ENCODE results near the gene HIBCH.
"Not testable (repeated sequence)": the region's sequence is repeated elsewhere in the genome, so short reads cannot be mapped to it uniquely, and the experiment has no call there.

HIBCH gene, protein sequence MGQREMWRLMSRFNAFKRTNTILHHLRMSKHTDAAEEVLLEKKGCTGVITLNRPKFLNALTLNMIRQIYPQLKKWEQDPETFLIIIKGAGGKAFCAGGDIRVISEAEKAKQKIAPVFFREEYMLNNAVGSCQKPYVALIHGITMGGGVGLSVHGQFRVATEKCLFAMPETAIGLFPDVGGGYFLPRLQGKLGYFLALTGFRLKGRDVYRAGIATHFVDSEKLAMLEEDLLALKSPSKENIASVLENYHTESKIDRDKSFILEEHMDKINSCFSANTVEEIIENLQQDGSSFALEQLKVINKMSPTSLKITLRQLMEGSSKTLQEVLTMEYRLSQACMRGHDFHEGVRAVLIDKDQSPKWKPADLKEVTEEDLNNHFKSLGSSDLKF

DNA sequence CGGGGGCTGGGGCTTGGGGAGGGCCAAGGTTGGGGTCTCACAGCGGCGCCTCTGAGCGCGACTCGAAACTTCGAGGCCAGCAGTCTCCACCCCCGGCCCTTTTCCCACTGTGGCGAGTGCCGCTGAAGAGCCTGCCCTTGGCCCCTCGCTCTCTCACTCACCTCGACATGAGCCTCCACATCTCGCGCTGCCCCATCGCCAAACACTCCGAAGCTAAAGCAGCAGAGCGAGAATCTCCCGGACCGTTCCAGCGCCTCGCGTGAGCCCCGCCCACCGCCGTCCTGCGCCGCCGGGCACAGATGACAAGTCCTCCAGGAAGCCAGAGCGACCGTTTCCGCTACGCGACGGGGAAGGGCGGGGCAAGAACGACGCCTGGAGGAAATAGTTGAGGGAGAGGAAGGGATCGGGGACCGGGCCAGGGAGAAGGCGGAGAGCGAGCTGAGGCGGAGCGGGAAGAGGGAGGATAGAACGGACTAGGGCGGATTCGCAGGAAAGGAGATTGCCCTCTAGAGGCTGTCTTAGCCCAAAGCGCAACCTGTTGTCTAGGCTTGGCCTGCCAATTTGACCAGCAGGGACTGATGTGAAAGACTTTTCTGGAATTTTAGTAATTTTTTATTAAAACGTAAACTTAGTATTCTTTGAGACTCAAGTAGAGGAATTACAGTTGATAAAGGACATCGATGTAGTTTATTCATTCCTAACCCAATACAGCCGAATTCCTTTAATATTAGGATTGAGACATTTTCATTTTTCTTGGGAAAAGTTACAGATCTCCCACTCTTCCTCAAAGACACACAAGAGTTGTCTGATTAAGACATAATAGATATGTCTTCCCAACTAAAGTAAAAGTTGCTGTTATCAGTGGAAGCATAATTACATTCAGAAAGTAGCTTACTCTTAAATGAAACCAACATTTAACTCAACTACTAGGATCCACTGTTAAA is at the start of gene HIBCH:
Gene HIBCH, minus strand, starts transcription at position 272 of the 944 bp plus-strand sequence. Its CDS starts 76 bp downstream, at position 196.
- intact Hi-C loops (cut with DNase I) = loop anchor here (10.0 kb wide), 2 partner anchors 185 to 235 kb away; no protein-coding TSS in a partner anchor
- peak; percentile 95 to 100 (median 99) for DNase-seq

DNA sequence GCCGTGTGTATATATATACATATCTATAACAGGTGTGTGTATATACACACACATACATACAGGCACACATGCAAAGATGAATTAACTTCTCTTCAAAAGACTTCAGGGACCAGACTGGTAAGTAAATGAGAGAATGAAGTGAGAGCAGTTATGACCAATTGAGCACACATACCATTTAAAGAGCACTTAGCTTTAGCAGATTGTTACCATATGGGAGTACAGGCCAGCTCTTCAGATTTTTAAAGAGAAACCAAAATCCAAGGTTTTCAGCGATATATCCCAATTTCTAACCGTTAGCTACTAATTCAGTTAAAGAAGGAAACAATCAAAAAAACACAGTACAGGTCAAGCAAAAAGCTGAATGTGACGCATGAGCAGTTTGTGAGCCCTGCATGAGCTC is 47.5 kb upstream of the HIBCH start:
- no peak for DNase-seq
- intact Hi-C loops (cut with DNase I) = loop anchor here (5.0 kb wide), 1 partner anchor 40 kb away; the partner anchor contains the start of gene MFSD6

DNA sequence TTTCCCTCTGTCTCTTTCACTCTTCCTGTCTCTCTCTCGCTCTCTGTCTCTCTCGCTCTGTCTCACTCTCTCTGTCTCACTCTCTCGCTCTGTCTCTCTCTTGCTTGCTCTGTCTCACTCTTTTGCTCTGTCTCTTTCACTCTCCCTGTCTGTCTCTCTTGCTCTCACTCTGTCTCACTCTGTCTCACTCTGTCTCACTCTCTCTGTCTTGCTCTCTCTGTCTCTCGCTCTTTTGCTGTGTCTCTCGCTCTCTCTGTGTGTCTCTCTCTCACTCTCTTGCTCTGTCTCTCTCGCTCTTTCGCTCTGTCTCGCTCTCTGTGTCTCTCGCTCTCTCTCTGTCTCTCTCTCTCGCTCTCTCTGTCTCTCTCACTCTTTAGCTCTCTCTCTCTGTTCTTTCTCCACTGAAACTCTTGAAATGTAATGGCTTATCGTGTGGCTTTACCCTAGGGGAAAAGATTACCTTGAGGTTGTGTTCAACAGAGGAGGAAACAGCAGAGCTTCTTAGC is 46.7 kb upstream of the HIBCH start:
- intact Hi-C loops (cut with DNase I) = loop anchor here (5.0 kb wide), 1 partner anchor 41 kb away; the partner anchor contains the start of gene MFSD6
- DNase-seq = no peak

DNA sequence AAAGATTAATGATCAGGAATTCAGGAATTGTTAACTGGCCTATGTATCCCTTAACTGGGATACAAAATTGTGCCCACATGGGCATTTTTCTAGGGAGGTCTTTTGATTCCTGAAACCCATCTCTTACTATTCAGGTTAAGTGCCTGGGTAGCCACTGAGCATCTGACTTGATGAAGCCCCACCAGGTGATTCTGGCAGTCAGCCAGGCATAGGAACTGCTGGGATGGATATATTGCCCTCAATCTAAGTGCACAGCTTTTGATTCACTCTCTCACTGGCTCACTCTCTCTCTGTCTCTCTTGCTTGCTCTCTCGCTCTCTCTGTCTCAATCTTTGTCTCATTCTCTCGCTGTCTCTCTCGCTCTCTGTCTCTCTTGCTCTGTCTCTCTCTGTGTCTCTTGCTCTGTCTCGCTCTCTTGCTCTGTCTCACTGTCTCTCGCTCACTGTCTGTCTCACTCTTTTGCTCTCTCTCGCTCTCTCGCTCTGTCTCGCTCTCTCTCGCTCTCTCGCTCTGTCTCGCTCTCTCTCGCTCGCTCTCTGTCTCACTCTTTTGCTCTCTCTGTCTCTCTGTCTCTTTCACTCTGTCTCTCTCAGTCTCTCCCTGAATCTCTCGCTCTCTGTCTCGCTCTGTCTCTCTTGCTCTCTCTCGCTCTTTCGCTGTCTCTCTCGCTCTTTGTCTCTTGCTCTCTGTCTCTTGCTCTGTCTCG is 46.0 kb upstream of the HIBCH start:
- intact Hi-C loops (cut with DNase I) = loop anchor here (5.0 kb wide), 1 partner anchor 42 kb away; the partner anchor contains the start of gene MFSD6
- no peak for DNase-seq

DNA sequence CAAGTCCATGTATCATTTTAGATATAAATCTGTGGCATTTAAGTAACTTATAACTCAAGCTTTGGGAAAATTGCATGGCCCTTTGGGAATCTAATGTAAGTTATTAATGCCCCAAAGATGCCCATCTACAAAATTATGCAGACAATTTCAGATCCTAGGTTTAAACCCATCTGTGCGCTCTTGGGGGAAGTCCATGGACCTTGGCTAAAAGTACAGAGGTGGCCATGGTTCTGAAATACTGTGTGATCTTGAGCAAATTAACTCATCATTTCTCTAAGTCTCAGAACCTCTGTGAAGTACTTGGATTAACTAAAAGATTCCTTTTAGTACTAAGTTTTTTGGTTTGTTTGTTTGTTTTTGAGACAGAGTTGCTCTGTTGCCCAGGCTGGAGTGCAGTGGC is 43.3 kb upstream of the HIBCH start:
- intact Hi-C loops (cut with DNase I) = no loop called here
- no peak for DNase-seq

DNA sequence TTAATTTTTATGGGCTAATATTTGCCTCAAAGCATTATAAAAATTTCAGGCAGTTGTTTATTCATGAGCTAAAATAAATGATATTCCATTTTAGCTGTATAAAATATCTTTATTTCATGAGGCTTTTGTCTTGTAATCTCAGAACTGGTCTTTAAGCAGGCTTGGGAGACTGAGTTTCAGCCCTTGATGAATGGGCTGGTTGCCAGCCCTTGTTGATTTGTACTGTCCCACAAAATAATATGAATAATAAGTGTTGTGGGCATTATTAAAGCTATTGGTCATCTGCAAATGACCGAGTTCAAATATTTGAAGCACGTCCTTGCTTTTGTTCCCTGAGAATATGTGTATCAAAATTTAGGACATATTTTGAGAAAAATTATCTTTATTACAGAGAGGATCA is 41.9 kb upstream of the HIBCH start:
- intact Hi-C loops (cut with DNase I) = no loop called here
- DNase-seq = peak in 1 of 42 donors; percentile 61

DNA sequence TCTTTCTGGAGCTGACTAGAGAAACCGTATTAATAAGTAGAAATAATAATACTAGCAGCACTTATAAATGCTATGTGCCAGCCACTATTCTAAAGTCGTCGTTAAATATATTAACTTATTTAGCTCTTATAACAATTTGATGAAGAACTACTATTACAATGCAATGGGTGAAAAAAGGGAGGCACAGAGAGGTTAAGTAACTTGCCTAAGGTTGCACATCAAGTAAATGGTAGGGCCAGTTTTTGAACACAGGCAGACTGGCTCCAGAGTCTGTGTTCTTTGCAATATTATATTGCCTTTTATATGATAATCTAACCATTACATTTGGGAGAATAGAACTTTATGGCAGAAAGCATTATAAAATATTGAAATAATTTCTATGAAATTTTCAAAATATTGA is 41.3 kb upstream of the HIBCH start:
- no peak for DNase-seq
- intact Hi-C loops (cut with DNase I) = no loop called here

DNA sequence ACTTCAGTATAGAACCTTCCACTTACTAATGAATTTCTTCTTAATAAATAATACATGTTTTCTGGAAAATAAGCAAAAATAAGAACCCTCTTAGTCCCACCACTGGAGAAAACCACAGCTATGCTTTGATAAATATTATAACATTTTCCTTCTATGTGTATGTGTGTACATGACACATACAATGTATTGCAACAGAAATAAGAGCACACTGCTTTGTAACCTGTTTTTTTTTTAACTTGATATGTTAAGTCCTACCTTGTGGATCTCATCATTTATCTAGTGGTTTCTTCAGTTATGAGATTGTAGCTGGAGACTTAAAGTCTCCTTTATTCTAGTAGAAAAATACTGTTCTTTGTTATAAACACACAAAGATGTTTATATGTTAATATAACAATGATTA is 40.9 kb upstream of the HIBCH start:
- intact Hi-C loops (cut with DNase I) = no loop called here
- DNase-seq = no peak

DNA sequence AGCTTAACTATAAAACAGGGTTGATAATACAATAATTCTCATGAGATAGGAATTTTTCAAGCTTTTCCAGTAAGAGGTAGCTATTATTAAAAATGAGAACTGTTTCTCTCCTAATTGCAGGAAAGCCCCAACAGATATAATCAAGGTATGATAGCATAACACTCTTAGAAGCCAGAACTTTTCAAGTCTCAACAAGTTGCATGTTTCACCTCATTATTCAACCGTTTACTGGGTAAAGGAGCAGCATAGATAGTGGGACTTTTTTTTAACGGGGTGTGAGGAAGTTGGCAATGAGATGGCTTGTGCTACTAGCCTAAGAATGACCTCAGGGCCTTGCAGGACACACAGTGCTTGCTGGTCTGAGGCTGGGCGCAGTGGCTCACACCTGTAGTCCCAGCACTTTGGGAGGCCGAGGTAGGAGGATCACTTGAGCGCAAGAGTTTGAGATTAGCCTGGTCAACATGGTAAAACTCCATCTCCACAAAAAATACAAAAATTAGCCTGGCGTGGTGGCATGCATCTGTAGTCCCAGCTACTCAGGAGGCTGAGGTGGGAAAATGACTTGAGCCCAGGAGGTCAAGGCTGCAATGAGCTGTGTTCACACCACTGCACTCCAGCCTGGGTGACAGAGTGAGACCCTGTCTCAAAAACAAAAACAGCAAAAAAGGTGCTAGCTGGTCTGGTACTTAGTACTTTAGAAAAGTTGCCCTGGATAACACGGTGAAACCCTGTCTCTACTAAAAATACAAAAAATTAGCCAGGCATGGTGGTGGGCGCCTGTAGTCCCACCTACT is 39.2 kb upstream of the HIBCH start:
- intact Hi-C loops (cut with DNase I) = not testable (repeated sequence)

DNA sequence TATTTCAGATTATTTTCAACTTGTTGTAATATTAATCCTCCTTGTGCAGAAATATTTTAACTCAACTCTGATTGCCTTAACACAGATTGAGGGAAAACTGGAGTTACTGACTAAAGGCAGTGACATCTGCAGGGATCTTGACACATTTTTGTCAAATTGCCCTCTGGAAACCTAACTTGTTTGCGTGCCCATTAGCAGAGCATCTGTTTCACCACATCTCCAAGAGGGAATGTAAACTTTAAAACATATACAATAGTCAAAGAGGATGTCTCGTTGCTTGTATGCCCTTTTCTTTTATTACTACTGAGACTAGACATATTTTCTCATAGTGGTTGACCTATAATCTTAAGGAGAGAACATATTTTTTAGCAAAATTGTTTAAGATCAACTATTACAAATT is 38.0 kb upstream of the HIBCH start:
- intact Hi-C loops (cut with DNase I) = no loop called here
- no peak for DNase-seq

More for the DNA sequence above, 39.2 kb upstream of the HIBCH start:
- not testable (repeated sequence) for DNase-seq

DNA sequence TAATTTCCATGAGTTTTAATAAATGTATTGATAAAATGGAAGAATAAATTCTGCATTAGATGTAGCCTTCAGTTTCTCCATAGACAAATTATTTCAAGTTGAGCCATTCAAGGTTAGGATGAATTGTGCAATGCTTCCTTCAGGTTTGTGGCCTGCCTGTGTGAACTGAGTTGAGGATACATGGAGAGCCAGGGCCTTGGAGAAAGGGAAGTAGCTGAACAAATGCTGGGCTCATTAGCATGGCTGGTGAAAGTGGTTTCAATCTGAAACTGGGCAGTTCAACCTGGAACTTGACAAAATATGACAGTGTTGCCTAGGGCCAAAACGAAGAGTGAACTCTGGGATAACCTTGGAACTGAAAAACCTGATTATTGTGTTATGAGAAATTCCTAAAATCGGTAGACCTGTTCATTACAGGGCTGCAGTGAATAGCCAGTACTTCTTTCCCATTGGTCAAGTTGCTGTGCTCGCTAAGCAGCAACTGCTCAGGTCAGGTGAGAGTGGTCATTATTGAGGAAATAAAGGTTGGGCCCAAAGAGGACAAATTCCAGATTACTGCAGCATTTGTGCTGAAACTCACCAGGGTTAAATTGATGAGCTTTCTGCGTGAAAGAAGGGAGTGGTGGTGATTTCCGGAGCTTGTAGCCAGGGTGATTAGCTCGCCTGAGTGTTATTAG is 36.5 kb upstream of the HIBCH start:
- no peak for DNase-seq
- intact Hi-C loops (cut with DNase I) = no loop called here

DNA sequence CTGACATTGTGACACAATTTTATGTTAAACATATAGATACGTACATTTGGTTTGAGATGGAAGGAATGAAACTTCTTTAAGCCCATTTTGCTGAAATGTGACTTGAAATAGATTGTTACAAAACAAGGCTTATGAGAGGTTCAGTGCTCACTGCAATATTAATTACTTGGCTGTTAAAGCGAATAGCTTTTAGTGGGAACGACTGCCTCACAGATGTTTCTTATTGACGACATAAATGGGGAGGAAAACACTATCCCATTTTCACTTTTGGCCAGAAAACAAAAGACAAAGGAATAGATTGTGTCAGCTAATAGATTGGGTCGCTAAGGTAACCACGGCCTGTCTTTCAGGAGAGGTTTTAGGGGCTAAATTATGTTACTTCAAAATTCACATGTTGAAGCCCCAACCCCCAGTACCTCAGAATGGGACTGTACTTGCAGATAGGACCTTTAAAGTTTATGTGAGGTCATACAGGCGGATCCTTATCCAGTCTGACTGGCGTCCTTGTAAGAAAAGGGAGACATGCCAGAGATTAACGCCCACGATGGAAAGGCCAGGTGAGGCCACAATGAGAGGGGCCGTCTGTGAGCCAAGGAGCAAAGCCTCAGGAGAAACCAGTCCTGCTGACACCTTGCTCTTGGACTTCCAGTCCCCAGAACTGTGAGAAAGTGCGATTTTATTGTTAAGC is 34.5 kb upstream of the HIBCH start:
- DNase-seq = peak in 1 of 42 donors; percentile 17
- intact Hi-C loops (cut with DNase I) = no loop called here

DNA sequence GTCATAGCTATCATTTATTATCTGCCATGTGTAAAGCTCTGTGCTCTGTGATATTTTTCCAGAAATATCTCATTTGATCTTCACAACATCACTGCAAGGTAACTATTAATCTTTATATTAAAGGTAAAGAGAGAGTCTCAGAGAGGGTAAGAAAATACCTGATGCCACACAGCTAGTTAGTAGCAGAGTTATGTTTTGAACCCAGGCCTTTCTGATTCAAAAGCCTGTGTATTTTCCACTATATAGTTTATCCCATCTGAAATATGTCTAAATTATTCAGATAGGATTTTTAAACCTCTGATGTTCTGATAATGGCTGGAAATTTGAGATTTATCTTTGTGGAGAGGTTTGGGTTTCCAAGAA is 33.9 kb upstream of the HIBCH start:
- DNase-seq = no peak
- intact Hi-C loops (cut with DNase I) = no loop called here

DNA sequence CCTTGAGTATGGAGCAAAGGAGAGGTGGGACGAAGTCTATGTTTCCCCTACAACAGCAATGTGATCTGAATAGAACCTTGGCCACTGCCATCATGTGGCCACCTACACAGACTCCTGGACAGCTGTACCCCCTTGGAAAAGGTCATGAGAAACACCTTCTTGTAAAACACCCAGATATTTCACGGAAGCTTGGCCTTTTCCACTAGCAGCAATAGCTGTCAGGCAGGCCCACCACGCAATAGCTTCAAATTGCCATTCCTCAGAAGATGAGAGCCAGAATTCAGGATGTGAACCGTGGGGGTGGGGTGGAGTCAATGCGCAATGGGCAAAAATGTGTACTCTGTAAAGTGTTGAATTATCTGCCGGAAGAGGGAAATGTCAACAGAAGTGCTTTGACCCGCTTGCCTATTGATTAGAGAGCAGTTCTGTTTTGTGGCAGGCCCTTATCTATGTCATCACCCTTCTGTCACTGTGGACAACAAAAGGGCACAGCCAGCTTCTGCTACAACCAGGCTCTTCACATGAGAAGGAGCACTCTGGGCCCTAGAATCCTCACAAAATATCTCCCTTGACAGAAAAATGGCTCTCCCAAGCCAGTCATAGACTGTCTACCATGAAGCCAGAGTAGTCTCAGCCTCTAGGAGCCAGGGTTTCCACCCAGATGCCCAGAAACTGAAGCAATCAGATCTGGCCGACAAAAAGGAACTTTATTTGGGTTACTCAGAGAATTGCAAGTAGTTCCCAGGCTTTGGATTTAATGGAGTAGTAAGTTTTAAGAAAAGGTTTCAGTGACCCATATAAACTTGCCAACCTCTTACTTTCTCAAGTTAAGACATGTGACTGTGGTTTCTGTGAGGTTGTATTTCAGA is 33.3 kb upstream of the HIBCH start:
- peak in 12 of 42 donors; percentile 23 to 67 (median 33) for DNase-seq
- intact Hi-C loops (cut with DNase I) = no loop called here

DNA sequence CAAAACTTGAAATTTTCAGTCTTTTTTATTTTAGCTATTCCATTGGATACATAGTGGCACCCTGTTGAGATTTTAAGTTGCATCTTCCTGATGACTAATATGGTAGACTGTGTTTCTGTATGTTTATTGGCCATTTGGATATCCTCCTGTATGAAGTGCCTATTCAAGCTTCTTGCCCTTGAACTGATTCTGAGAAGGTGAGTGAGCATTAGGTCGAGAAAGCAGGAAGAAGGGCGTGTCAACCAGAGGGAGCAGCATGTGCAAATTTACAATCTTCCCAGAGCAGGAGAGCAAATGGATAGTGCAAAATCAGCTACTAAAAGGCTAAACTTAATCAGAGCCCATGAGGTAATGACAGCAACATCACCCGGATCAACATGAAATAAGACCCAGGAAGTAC is 32.3 kb upstream of the HIBCH start:
- intact Hi-C loops (cut with DNase I) = no loop called here
- no peak for DNase-seq

DNA sequence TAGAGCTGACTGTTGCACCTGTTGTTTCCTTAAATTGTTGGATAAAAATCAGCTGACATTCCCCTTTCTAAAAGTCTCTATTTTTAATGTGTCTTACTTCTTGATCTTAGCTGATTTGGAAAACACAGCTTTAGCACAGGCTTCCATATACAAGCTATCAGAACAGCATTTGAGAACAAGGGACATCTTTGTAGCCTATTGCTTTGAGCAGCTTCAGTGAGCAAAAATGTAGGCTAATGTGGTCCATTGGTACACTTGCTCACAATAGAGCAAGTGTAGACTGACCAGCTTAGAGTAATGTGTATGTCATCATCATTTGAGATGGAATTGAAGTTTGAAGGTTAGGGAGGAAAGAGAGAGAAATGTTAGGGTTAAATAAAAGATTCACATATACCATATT is 30.7 kb upstream of the HIBCH start:
- intact Hi-C loops (cut with DNase I) = no loop called here
- no peak for DNase-seq
